Endothelial cell (in vitro differentiated cells): Measurements from ENCODE around the gene TXNL4B. TPM values are rescaled to one million over a fixed set of nuclear protein-coding genes. Genes with fewer than 3 reads are reported as not detected.

Experiments
- DNase-seq: peaks from one replicate; pipeline ENCODE4 v3.0.0; 2021; ENCODE audit warnings: low spot score
- H3K27ac Mint-ChIP-seq: one replicate; pipeline ENCODE4 v1.8.0; 2021; ENCODE audit warnings: mixed read lengths, inconsistent platforms; ENCODE audit not compliant: unreplicated experiment
- H3K27me3 Mint-ChIP-seq: one replicate; pipeline ENCODE4 v1.8.0; 2021; ENCODE audit warnings: mild to moderate bottlenecking, moderate library complexity, mixed read lengths, inconsistent platforms; ENCODE audit not compliant: unreplicated experiment
- H3K36me3 Mint-ChIP-seq: one replicate; pipeline ENCODE4 v1.8.0; 2021; ENCODE audit warnings: mild to moderate bottlenecking, low read depth, mixed read lengths, inconsistent platforms; ENCODE audit not compliant: unreplicated experiment
- H3K4me1 Mint-ChIP-seq: one replicate; pipeline ENCODE4 v1.8.0; 2021; ENCODE audit warnings: mild to moderate bottlenecking, mixed read lengths, inconsistent platforms; ENCODE audit not compliant: unreplicated experiment
- H3K4me3 Mint-ChIP-seq: one replicate; pipeline ENCODE4 v1.8.0; 2021; ENCODE audit warnings: mild to moderate bottlenecking, mixed read lengths, inconsistent platforms; ENCODE audit not compliant: unreplicated experiment
- H3K9me3 Mint-ChIP-seq: one replicate; pipeline ENCODE4 v1.8.0; 2021; ENCODE audit warnings: mixed read lengths, inconsistent platforms; ENCODE audit not compliant: unreplicated experiment
- total RNA-seq: library from RNA; stranded (reverse); fragmentation: NEBNext Ultra II Directional; extraction: Animal tissue kit (Norgen Biotek cat#: 25700); gene quantifications from one replicate; pipeline ENCODE4 v1.2.1, GENCODE V29; 2021; ENCODE audit not compliant: unreplicated experiment
- TF ChIP-seq, protein P1 (sequence below): fragments of 200-600 bp; sonication (generic); IDR thresholded peaks from one replicate; pipeline ENCODE4 v1.5.0; 2021; ENCODE audit warnings: antibody characterized with exemption; ENCODE audit not compliant: unreplicated experiment

Gene TXNL4B
- total RNA-seq, 1 donor from 2014 or later: 10.9 TPM

DNA sequence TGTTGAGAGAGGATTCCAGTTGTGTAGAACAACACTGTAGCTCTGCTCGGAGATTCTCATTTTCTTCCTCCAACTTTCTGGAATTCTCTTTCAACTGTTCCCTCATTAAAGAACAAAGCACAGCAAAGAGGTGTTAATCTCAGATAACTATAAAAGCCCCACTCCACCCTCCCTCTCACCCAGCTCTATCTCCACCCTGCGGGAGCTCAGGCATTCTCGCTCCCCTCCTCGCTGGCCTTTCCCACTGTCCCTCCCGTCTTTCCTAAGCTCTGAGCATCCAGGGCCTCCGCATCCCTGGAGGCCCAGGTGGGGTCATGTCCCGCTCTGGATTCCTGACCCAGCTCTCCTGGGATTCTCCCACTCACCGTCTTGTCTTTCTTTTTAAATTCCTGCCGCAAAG lies 35.3 kb upstream of the TXNL4B start:
- no peak for DNase-seq
- Mint-ChIP-seq H3K36me3 (peaks cover 3% of the 10 kb centered on the region), H3K4me3 (no peak overlapping the region), H3K27me3 (peaks cover 2% of the 10 kb centered on the region), H3K27ac (no peak overlapping the region), H3K4me1 (peaks cover 17% of the 10 kb centered on the region), H3K9me3 (peaks cover 5% of the 10 kb centered on the region)
- TF ChIP-seq, protein P1, sequence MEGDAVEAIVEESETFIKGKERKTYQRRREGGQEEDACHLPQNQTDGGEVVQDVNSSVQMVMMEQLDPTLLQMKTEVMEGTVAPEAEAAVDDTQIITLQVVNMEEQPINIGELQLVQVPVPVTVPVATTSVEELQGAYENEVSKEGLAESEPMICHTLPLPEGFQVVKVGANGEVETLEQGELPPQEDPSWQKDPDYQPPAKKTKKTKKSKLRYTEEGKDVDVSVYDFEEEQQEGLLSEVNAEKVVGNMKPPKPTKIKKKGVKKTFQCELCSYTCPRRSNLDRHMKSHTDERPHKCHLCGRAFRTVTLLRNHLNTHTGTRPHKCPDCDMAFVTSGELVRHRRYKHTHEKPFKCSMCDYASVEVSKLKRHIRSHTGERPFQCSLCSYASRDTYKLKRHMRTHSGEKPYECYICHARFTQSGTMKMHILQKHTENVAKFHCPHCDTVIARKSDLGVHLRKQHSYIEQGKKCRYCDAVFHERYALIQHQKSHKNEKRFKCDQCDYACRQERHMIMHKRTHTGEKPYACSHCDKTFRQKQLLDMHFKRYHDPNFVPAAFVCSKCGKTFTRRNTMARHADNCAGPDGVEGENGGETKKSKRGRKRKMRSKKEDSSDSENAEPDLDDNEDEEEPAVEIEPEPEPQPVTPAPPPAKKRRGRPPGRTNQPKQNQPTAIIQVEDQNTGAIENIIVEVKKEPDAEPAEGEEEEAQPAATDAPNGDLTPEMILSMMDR: no peak

DNA sequence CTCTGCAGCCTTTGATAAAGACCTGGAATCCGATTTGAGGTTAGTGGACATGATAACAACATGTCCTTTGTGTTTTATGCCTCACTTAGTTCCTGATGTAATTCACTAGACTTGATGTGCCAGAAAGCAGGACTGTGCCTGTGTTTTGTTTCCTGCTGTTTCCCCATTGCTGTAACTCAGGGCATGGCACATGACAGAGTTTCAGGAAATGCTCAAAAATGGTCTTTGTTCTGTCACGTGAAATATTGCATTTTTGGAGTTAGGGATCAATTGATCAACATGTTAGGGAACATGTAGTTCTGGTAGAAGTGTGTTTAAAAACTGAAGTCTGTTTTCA lies 33.0 kb upstream of the TXNL4B start:
- H3K9me3 Mint-ChIP-seq: peaks cover 5% of the 10 kb centered on the region
- no peak overlapping the region for H3K4me3 Mint-ChIP-seq
- peaks cover 2% of the 10 kb centered on the region for H3K27me3 Mint-ChIP-seq
- no peaks in the 10 kb centered on the region for H3K36me3 Mint-ChIP-seq
- H3K27ac Mint-ChIP-seq: peak overlapping the region; percentile 11
- TF ChIP-seq, protein P1: no peak
- no peak for DNase-seq
- H3K4me1 Mint-ChIP-seq: peaks cover 17% of the 10 kb centered on the region

DNA sequence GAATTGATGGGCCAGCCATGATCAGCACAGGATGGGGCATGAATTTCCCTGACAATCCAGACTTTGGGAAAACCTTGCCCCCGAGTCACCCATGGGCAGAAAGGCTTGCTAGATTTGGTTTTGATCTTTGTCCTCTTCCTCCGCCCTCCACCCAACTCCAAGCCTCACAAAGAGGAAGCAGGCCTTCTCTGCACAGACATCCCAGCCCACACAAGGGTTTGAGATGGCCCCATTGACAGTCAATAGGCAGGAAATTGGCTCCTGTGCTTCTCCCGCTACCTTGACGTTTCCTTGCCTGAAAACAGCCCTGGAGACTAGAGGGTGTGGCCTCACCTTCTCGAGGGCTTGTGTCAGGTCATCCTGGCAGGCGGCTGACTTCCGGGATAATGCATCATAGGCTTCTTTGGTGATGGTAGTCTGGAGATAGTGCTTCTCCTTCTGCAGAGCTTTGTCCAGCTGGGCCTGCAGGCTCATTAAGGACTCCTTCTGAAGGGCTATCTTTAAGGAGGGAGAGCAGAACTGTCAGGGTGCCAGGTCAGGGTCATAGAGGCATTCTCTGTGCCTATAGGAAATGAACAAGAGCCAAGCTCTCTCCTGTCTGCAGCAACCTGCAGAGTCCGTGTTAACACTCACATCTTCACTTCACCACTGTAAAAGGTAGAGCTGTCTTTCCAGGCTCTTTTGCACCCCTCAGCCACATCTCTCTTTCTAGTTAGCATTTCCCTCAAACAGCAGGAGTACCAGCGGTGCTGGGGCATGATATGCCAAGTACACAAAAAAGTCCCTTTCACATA lies 32.4 kb upstream of the TXNL4B start:
- H3K36me3 Mint-ChIP-seq: no peaks in the 10 kb centered on the region
- DNase-seq: no peak
- peaks cover 5% of the 10 kb centered on the region for H3K9me3 Mint-ChIP-seq
- H3K27ac Mint-ChIP-seq: no peak overlapping the region
- peaks cover 2% of the 10 kb centered on the region for H3K27me3 Mint-ChIP-seq
- TF ChIP-seq, protein P1: no peak
- no peak overlapping the region for H3K4me3 Mint-ChIP-seq
- H3K4me1 Mint-ChIP-seq: peaks cover 17% of the 10 kb centered on the region

DNA sequence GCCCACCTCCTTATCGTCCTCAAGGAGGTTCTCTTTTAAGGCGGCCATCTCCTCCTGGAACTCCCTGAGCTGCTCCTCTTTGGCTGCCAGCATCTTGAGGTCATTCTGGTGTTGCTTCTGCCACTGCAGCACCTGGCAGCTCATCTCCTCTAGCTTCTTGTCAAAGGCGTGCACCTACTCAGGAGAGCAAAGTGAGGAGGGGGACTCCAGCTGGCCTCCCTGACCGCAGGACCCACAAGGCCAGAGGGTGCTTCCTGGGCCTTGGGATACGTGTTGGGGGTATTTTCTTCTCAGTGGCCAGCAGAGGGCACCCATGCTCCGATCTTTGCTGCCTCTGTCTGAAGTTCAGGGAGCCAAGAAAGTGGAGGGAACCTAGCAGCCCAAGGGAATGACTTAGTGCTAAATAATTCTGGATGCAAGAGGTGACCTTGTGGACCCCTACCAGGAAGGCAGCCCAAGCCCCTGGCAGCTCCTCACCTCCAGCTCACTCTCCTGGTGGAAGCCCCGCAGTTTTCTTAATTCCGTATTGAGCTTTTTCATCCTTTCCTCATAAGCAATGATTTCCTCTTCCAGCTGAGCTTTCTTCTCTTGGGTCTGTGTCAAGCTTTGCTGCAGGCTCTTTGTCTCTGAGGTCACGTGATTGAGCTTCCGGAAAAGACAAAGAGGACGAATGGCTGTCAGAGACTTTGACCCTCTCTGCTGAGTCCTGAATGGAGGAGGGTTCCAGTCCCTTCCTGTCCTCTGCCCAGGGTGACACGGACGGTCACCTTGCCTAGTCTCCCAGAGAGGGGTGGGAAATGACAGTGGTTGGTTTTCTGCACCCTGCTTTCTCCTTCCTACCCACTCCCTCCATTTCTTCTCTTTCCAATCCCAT lies 31.6 kb upstream of the TXNL4B start:
- DNase-seq: peak; percentile 76
- Mint-ChIP-seq H3K36me3 (no peaks in the 10 kb centered on the region), H3K4me3 (no peak overlapping the region), H3K9me3 (peaks cover 5% of the 10 kb centered on the region), H3K4me1 (peaks cover 17% of the 10 kb centered on the region), H3K27me3 (peaks cover 2% of the 10 kb centered on the region), H3K27ac (no peak overlapping the region)
- TF ChIP-seq, protein P1: peak; percentile 68

DNA sequence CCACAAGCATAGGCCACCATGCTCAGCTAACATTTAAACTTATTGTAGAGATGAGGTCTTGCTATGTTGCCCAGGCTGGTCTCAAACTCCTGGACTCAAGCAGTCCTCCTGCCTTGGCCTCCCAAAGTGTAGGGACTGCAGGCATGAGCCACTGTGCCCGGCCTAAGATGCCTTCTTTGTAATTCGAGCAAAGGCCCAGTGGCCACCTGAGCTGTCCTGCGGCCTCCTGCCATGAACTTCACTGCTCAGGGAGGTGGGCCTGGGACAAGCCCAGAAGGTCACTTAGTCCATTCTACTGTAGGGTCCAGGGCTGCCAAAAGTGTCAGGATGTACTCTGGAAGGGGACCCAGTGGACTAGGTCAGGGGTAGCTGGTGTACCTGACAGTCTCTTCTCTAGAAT lies 30.7 kb upstream of the TXNL4B start:
- Mint-ChIP-seq H3K4me1 (peaks cover 17% of the 10 kb centered on the region), H3K27ac (no peak overlapping the region), H3K9me3 (peaks cover 5% of the 10 kb centered on the region), H3K36me3 (peaks cover 2% of the 10 kb centered on the region), H3K4me3 (no peak overlapping the region), H3K27me3 (peaks cover 2% of the 10 kb centered on the region)
- DNase-seq: no peak
- TF ChIP-seq, protein P1: no peak
